ENCODE measurements around the gene RGS11. TPM values are rescaled to one million over a fixed set of nuclear protein-coding genes. Genes with fewer than 3 reads are reported as not detected.

Gene RGS11
- total and polyA plus RNA-seq, 2 of the 4 experiments (the other 2 are of a cell fraction): under 0.01 to 0.48 TPM

- no peak overlapping the region for H3K4me2 ChIP-seq (ENCODE audit: low read depth, low read length)
- ATAC-seq (ENCODE audit: low read depth) (no peak), DNase-seq (no peak)
- H3K4ac ChIP-seq (ENCODE audit: low read depth, low read length): no peak overlapping the region
- intact Hi-C loops (cut with micrococcal nuclease) (no loop called here), dilution Hi-C loops (cut with HindIII; ENCODE audit: low sequenced_read_pairs, unreplicated experiment) (no loop called here), in situ Hi-C loops (cut with MboI; ENCODE audit: low sequenced_read_pairs) (no loop called here)
- H2AK9ac ChIP-seq (replicated peaks; ENCODE audit: low read depth, low read length, poor library complexity): no peak overlapping the region
- H4K20me1 ChIP-seq (ENCODE audit: insufficient read depth, low read length): no peaks in the 10 kb centered on the region
- TF ChIP-seq ELK1 (IDR thresholded peaks at IDR 0.05; ENCODE audit: borderline replicate concordance, low read depth, low read length): no peak
- no peak for TF ChIP-seq MXI1 (IDR thresholded peaks at IDR 0.05; ENCODE audit: borderline replicate concordance, low read depth, low read length)
- no peak for TF ChIP-seq RFX5 (IDR thresholded peaks at IDR 0.05; ENCODE audit: low read depth, low read length)
- TF ChIP-seq FOS (IDR thresholded peaks at IDR 0.05; ENCODE audit: low read depth, low read length): no peak
- no peak for TF ChIP-seq RAD21 (IDR thresholded peaks at IDR 0.05; ENCODE audit: low read length)
- TF ChIP-seq NFE2L2 (IDR thresholded peaks at IDR 0.05; ENCODE audit: low read depth, low read length): no peak
- TF ChIP-seq, protein P1, sequence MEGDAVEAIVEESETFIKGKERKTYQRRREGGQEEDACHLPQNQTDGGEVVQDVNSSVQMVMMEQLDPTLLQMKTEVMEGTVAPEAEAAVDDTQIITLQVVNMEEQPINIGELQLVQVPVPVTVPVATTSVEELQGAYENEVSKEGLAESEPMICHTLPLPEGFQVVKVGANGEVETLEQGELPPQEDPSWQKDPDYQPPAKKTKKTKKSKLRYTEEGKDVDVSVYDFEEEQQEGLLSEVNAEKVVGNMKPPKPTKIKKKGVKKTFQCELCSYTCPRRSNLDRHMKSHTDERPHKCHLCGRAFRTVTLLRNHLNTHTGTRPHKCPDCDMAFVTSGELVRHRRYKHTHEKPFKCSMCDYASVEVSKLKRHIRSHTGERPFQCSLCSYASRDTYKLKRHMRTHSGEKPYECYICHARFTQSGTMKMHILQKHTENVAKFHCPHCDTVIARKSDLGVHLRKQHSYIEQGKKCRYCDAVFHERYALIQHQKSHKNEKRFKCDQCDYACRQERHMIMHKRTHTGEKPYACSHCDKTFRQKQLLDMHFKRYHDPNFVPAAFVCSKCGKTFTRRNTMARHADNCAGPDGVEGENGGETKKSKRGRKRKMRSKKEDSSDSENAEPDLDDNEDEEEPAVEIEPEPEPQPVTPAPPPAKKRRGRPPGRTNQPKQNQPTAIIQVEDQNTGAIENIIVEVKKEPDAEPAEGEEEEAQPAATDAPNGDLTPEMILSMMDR (conservative IDR thresholded peaks at IDR 0.05; ENCODE audit: low read depth, low read length): no peak
- no peak for TF ChIP-seq BHLHE40 (IDR thresholded peaks at IDR 0.05; ENCODE audit: low read depth, low read length)
- no peak for TF ChIP-seq SMC3 (IDR thresholded peaks at IDR 0.05; ENCODE audit: low read depth, low read length)
- TF ChIP-seq POLR2A (IDR thresholded peaks at IDR 0.05; ENCODE audit: low read depth, low read length): no peak
- TF ChIP-seq CEBPB (IDR thresholded peaks at IDR 0.05; ENCODE audit: low read depth, low read length): no peak
- no peak for TF ChIP-seq MAFK (IDR thresholded peaks at IDR 0.05; ENCODE audit: low read depth, low read length)
- TF ChIP-seq CHD1 (IDR thresholded peaks at IDR 0.05; ENCODE audit: low read depth, low read length): no peak
- no peak for TF ChIP-seq RCOR1 (IDR thresholded peaks at IDR 0.05; ENCODE audit: insufficient replicate concordance, low read length)
- TF ChIP-seq MAZ (IDR thresholded peaks at IDR 0.05; ENCODE audit: borderline replicate concordance, low read depth, low read length): no peak
- TF ChIP-seq, protein P2, sequence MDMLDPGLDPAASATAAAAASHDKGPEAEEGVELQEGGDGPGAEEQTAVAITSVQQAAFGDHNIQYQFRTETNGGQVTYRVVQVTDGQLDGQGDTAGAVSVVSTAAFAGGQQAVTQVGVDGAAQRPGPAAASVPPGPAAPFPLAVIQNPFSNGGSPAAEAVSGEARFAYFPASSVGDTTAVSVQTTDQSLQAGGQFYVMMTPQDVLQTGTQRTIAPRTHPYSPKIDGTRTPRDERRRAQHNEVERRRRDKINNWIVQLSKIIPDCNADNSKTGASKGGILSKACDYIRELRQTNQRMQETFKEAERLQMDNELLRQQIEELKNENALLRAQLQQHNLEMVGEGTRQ (IDR thresholded peaks at IDR 0.05; ENCODE audit: low read depth, low read length): no peak
- H3K36me3 ChIP-seq (ENCODE audit: control insufficient read depth, insufficient read depth, low read length): peaks cover 46% of the 10 kb centered on the region
- H3K14ac ChIP-seq (replicated peaks; ENCODE audit: low read depth, low read length): no peak overlapping the region
- BruUV-seq (replicated peaks): no TSS peak
- H2BK120ac ChIP-seq (ENCODE audit: low read depth, low read length): no peak overlapping the region
- H4K5ac ChIP-seq (ENCODE audit: low read depth, low read length): no peak overlapping the region
- no peak overlapping the region for H3K9ac ChIP-seq (ENCODE audit: low read depth, low read length)
- H2BK5ac ChIP-seq (ENCODE audit: low read depth, low read length, poor library complexity, severe bottlenecking): no peak overlapping the region
- H3K18ac ChIP-seq (ENCODE audit: low read depth, low read length): no peak overlapping the region
- no peak overlapping the region for H2AK5ac ChIP-seq (ENCODE audit: low read depth, low read length)
- no peak overlapping the region for H3K23ac ChIP-seq (ENCODE audit: low read depth, low read length)
- H3K9me3 ChIP-seq (ENCODE audit: control insufficient read depth, insufficient read depth, low read length): no peaks in the 10 kb centered on the region
- H2BK15ac ChIP-seq (ENCODE audit: low read depth, low read length): no peak overlapping the region
- ChIA-PET CTCF (no interaction called here), POLR2A (ENCODE audit: unreplicated experiment) (no interaction called here)
- H3K9me1 ChIP-seq (ENCODE audit: insufficient read depth, low read length): no peaks in the 10 kb centered on the region
- H3K79me1 ChIP-seq (ENCODE audit: low read depth in 1 of 2, low read length in 2 of 2): no peaks in the 10 kb centered on the region
- no peaks in the 10 kb centered on the region for H3K4me1 ChIP-seq (ENCODE audit: control insufficient read depth, insufficient read depth, low read length)
- H2BK20ac ChIP-seq (ENCODE audit: low read depth, low read length): no peak overlapping the region
- no peak overlapping the region for H4K91ac ChIP-seq (ENCODE audit: insufficient read depth, low read depth, low read length)
- no peak overlapping the region for H4K8ac ChIP-seq (ENCODE audit: low read depth in 2 of 2, low read length in 2 of 2)
- H3K27ac ChIP-seq (ENCODE audit: insufficient read depth, low read length): no peak overlapping the region
- no peak overlapping the region for H3K56ac ChIP-seq (ENCODE audit: extremely low read depth, insufficient read depth, low read length)
- H2AFZ ChIP-seq (replicated peaks; ENCODE audit: low read length, poor library complexity): no peak overlapping the region
- WGBS, 2 experiments (ENCODE audit: extremely low coverage in 2 of 2, insufficient read length in 1 of 2): 89% methylated on average over 12 of the region's 13 CpGs; no CpG with 5 or more reads in 1 of the 2 experiments
- no peak overlapping the region for H3K4me3 ChIP-seq (ENCODE audit: insufficient read depth, low read depth, low read length)
- H3K27me3 ChIP-seq (ENCODE audit: control insufficient read depth, insufficient read depth, low read length): no peaks in the 10 kb centered on the region
These were observed 15.9 kb downstream of the RGS11 start for GRCh38 chr16:259814-260253.
